Aorta (tissue), 5 donors: Measurements from ENCODE around the gene ZNF214. TPM values are rescaled to one million over a fixed set of nuclear protein-coding genes. Genes with fewer than 3 reads are reported as not detected.
"Not testable (repeated sequence)": the region's sequence is repeated elsewhere in the genome, so short reads cannot be mapped to it uniquely, and the experiment has no call there.

Source experiments
- ATAC-seq: fragments of 200-7000 bp; cut with Tn5 transposase; one replicate; pipeline ENCODE4 v1.9.1; 2022; ENCODE audit warnings: moderate library complexity; ENCODE audit not compliant: low FRiP score
- DNase-seq, 2 donors: peaks; one replicate each; pipeline ENCODE4 v3.0.0-alpha.2; 2020
- H3K27ac ChIP-seq, 2 donors: one replicate each; pipeline ENCODE4 v1.5.1; 2013; ENCODE audit warnings: low read length in 2 of 2, mild to moderate bottlenecking in 2 of 2, moderate library complexity in 2 of 2, control low read depth in 1 of 2, inconsistent platforms in 1 of 2, low read depth in 1 of 2
- H3K27me3 ChIP-seq, 2 donors: one replicate each; pipeline ENCODE4 v1.6.1; 2013; ENCODE audit warnings: control low read depth in 1 of 2, low read length in 1 of 2, mild to moderate bottlenecking in 1 of 2, moderate library complexity in 1 of 2; ENCODE audit not compliant: insufficient read depth in 2 of 2, control insufficient read depth in 1 of 2
- H3K36me3 ChIP-seq, 2 donors: one replicate each; pipeline ENCODE4 v1.6.1; 2013; ENCODE audit warnings: control low read depth in 1 of 2, low read length in 1 of 2, mild to moderate bottlenecking in 1 of 2; ENCODE audit not compliant: insufficient read depth in 2 of 2, control insufficient read depth in 1 of 2
- H3K4me1 ChIP-seq, 2 donors: one replicate each; pipeline ENCODE4 v1.6.1; 2013; ENCODE audit warnings: low read length in 2 of 2, control low read depth in 1 of 2, mild to moderate bottlenecking in 1 of 2, moderate library complexity in 1 of 2; ENCODE audit not compliant: insufficient read depth in 2 of 2, control insufficient read depth in 1 of 2
- H3K4me3 ChIP-seq, 2 donors: one replicate each; pipeline ENCODE4 v1.5.1; 2013; ENCODE audit warnings: low read length in 2 of 2, control low read depth in 1 of 2, mild to moderate bottlenecking in 1 of 2
- H3K9me3 ChIP-seq: one replicate; pipeline ENCODE4 v1.6.1; 2013; ENCODE audit warnings: mild to moderate bottlenecking, low read length; ENCODE audit not compliant: control insufficient read depth
- WGBS, 2 donors: extraction: QIAGEN DNeasy Blood & Tissue Kit; methylation state at CpG; one replicate each; pipeline ENCODE4 v1.1.7; 2013; 5-methylcytosine and 5-hydroxymethylcytosine counted together
- intact Hi-C, 2 donors: fragments of 100-400 bp; cut with DNase I; formaldehyde crosslinking; loops; one replicate each; pipeline versions ENCODE4 v1.14.2 to v1.15.0; 2022
- polyA plus RNA-seq, 2 donors: library from polyadenylated mRNA; stranded (reverse); fragments of 200-250 nt; gene quantifications; one replicate each; pipeline ENCODE4 v1.2.3, GENCODE V29; 2013
- total RNA-seq, 2 donors: library from RNA; stranded (reverse); fragmentation: NEBNext Ultra II Directional; extraction: Animal tissue kit (Norgen Biotek cat#: 25700); gene quantifications; one replicate each; pipeline ENCODE4 v1.2.1, GENCODE V29; 2021
- donor health status: healthy with polysubstance abuse.
- donor health status: Bipolar disorder and iron deficiency.
- donor health status: DM: no; HTN: no; CAD: no.
- donor health status: DM: no; HTN: no; CAD: no.
- donor health status: DM: yes; HTN: yes; CAD: no.

ZNF214 gene
- total and polyA plus RNA-seq, 4 donors: 0.38 to 2.4 (median 1.4) TPM

DNA sequence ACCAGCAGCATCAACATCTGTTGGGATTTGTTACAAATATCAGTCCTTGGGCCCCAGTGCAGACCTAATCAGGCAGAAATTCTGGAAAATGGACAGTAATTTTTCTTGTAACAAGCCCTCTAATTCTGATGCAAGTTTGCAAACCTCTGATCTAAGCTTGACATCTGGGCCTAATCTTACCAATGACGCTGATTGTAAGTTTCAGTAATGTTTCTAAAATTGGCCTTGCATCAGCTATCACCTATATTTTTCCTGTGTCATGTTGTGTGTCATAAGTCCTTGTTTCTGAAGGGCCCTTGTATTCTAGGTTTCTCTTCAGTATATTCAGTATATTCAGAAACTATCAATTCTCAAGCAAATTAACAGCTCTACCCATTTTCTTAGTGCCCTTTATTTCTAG is 57.5 kb downstream of the ZNF214 start:
- 79 to 83% methylated on average over 1 of the region's 1 CpG for WGBS, 2 donors
- H3K27me3 ChIP-seq: no peaks in the 10 kb centered on the region
- ATAC-seq (no peak), DNase-seq (no peak)
- no peaks in the 10 kb centered on the region for H3K4me1 ChIP-seq
- H3K9me3 ChIP-seq: no peaks in the 10 kb centered on the region
- intact Hi-C loops: no loop called here
- H3K36me3 ChIP-seq: no peaks in the 10 kb centered on the region
- no peak overlapping the region for H3K4me3 ChIP-seq
- no peak overlapping the region for H3K27ac ChIP-seq

DNA sequence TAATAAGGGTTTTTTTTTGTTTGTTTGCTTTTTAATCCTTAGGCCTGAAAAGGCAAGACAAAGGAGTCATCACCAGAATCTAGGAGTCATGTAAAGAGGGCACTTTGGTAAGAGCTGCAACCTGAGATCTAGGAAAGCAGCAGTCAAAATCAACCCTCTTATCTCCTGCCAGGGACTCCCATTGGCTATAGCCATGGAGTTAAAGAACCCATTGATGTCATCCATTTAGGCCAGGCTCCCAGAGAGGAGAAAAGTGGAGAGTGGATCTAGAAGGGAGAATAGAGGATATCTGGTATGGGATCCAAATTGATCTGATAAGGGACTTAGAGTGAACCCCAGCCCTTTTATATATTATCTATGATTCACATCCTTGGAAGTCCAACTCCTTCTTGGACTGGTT is 58.0 kb downstream of the ZNF214 start:
- Histone ChIP-seq H3K4me1 (no peaks in the 10 kb centered on the region), H3K36me3 (no peaks in the 10 kb centered on the region), H3K9me3 (no peaks in the 10 kb centered on the region), H3K4me3 (no peak overlapping the region), H3K27me3 (no peaks in the 10 kb centered on the region), H3K27ac (no peak overlapping the region)
- DNase-seq: no peak
- intact Hi-C loops: no loop called here
- no peak for ATAC-seq

- H3K9me3 ChIP-seq, ATAC-seq, H3K4me3 ChIP-seq, DNase-seq, H3K27ac ChIP-seq, intact Hi-C loops, H3K4me1 ChIP-seq, H3K36me3 ChIP-seq, H3K27me3 ChIP-seq: not testable (repeated sequence)
- WGBS, 2 donors: 84 to 90% methylated on average over 8 to 10 of the region's 10 CpGs
Observed at GRCh38 chr11:6954248-6954647, 65.9 kb downstream of the ZNF214 start.

Other genes starting within 250 kb of the ZNF214 start
- gene OR2AG2, start 248.4 kb downstream of the ZNF214 start, total RNA-seq: under 1 TPM in 1 of 2 donors, not detected in 1; 0.10 TPM
- not detected for gene OR2AG2, start 248.4 kb downstream of the ZNF214 start, polyA plus RNA-seq
- gene OR2AG1, start 237.3 kb downstream of the ZNF214 start, total RNA-seq: not detected
- gene OR2AG1, start 237.3 kb downstream of the ZNF214 start, polyA plus RNA-seq: not detected
- gene OR6A2, start 220.7 kb downstream of the ZNF214 start, total RNA-seq: under 1 TPM in 1 of 2 donors, not detected in 1; 0.26 TPM
- gene OR6A2, start 220.7 kb downstream of the ZNF214 start, polyA plus RNA-seq: not detected
- gene OR10A5, start 174.7 kb downstream of the ZNF214 start, total RNA-seq: not detected
- gene OR10A5, start 174.7 kb downstream of the ZNF214 start, polyA plus RNA-seq: not detected
- gene OR10A2, start 157.3 kb downstream of the ZNF214 start, total RNA-seq: not detected
- under 1 TPM in 1 of 2 donors, not detected in 1; 0.13 TPM for gene OR10A2, start 157.3 kb downstream of the ZNF214 start, polyA plus RNA-seq
- not detected for gene OR10A4, start 143.7 kb downstream of the ZNF214 start, total RNA-seq
- gene OR10A4, start 143.7 kb downstream of the ZNF214 start, polyA plus RNA-seq: not detected
- not detected for gene OR2D2, start 127.8 kb downstream of the ZNF214 start, total RNA-seq
- not detected for gene OR2D2, start 127.8 kb downstream of the ZNF214 start, polyA plus RNA-seq
- gene OR2D3, start 99.3 kb downstream of the ZNF214 start, total RNA-seq: not detected
- gene OR2D3, start 99.3 kb downstream of the ZNF214 start, polyA plus RNA-seq: not detected
- 1 to 10 TPM in 1 of 2 donors, under 1 TPM in 1; 0.93 to 2.0 TPM for gene ZNF215, start 93.9 kb downstream of the ZNF214 start, total RNA-seq
- under 1 TPM in 1 of 2 donors, not detected in 1; 0.61 TPM for gene ZNF215, start 93.9 kb downstream of the ZNF214 start, polyA plus RNA-seq
- under 1 TPM in 1 of 2 donors, not detected in 1; 0.10 TPM for gene NLRP14, start 133 bp upstream of the ZNF214 start, total RNA-seq
- gene NLRP14, start 133 bp upstream of the ZNF214 start, polyA plus RNA-seq: under 1 TPM in 1 of 2 donors, not detected in 1; 0.05 TPM
- gene RBMXL2, start 68.7 kb upstream of the ZNF214 start, total RNA-seq: not detected
- gene RBMXL2, start 68.7 kb upstream of the ZNF214 start, polyA plus RNA-seq: not detected
- gene SYT9, start 231.6 kb upstream of the ZNF214 start, total RNA-seq: under 1 TPM; 0.18 to 0.26 TPM
- gene SYT9, start 231.6 kb upstream of the ZNF214 start, polyA plus RNA-seq: under 1 TPM; 0.08 to 0.38 TPM